Kidney epithelial cell (primary cell): ENCODE results near the gene CLK4. TPM values are rescaled to one million over a fixed set of nuclear protein-coding genes. Genes with fewer than 3 reads are reported as not detected.

Experiments used
- DNase-seq: peaks from one replicate; pipeline ENCODE4 v3.0.0-alpha.2; 2010; ENCODE audit warnings: low read depth
- H3K27me3 ChIP-seq: 2 replicates; pipeline ENCODE4 v1.6.0; 2011; ENCODE audit warnings: low read length; ENCODE audit not compliant: control insufficient read depth, insufficient read depth
- H3K36me3 ChIP-seq: 2 replicates; pipeline ENCODE4 v1.5.1; 2011; ENCODE audit warnings: low read length; ENCODE audit not compliant: control insufficient read depth, insufficient read depth
- H3K4me3 ChIP-seq: 2 replicates; pipeline ENCODE4 v1.5.1; 2011; ENCODE audit warnings: low read depth, mild to moderate bottlenecking, control low read depth, low read length
- CTCF ChIP-seq: IDR thresholded peaks from 2 replicates; pipeline ENCODE4 v1.5.1; 2011; ENCODE audit warnings: mild to moderate bottlenecking, moderate library complexity, low read length, control low read depth, inconsistent platforms; ENCODE audit not compliant: insufficient read depth, poor library complexity, severe bottlenecking
- total RNA-seq: library from RNA; depleted of rRNA; stranded (reverse); fragments of >200 nt; gene quantifications from 2 replicates; pipeline ENCODE4 v1.2.3, GENCODE V29; 2015

CLK4 gene
- total RNA-seq, 1 donor from 2014 or later = 7.1 TPM

- Histone ChIP-seq H3K4me3 (no peak overlapping the region), H3K36me3 (no peaks in the 10 kb centered on the region), H3K27me3 (no peaks in the 10 kb centered on the region)
- TF ChIP-seq CTCF = no peak
- no peak for DNase-seq
Observed at GRCh38 chr5:178605788-178606187, 21.1 kb downstream of the CLK4 start.

- no peaks in the 10 kb centered on the region for H3K27me3 ChIP-seq
- no peak for DNase-seq
- no peak for TF ChIP-seq CTCF
- no peak overlapping the region for H3K4me3 ChIP-seq
- no peaks in the 10 kb centered on the region for H3K36me3 ChIP-seq
Observed at GRCh38 chr5:178602752-178603151, 24.1 kb downstream of the CLK4 start.

GRCh38 chr5:178595750-178596149 is 31.1 kb downstream of the CLK4 start:
- DNase-seq = no peak
- no peak for TF ChIP-seq CTCF
- no peak overlapping the region for H3K4me3 ChIP-seq
- H3K27me3 ChIP-seq = no peaks in the 10 kb centered on the region
- no peaks in the 10 kb centered on the region for H3K36me3 ChIP-seq

GRCh38 chr5:178595150-178595549 is 31.7 kb downstream of the CLK4 start:
- H3K36me3 ChIP-seq = no peaks in the 10 kb centered on the region
- no peak overlapping the region for H3K4me3 ChIP-seq
- no peak for TF ChIP-seq CTCF
- peaks cover 4% of the 10 kb centered on the region for H3K27me3 ChIP-seq
- no peak for DNase-seq

GRCh38 chr5:178590924-178591423 is 35.9 kb downstream of the CLK4 start:
- TF ChIP-seq CTCF = no peak
- Histone ChIP-seq H3K36me3 (no peaks in the 10 kb centered on the region), H3K4me3 (no peak overlapping the region), H3K27me3 (peaks cover 28% of the 10 kb centered on the region)
- DNase-seq = no peak
